Uterus (tissue), 4 donors: ENCODE data around the gene SLC5A12. TPM values are rescaled to one million over a fixed set of nuclear protein-coding genes. Genes with fewer than 3 reads are reported as not detected.

Experiments used
- DNase-seq, 2 donors: peaks; one replicate each; pipeline ENCODE4 v3.0.0-alpha.2; 2019 to 2020
- H3K27ac ChIP-seq, 2 donors: fragments of 200-600 bp; sonication (generic); 1 replicate in 1 of 2; 2 replicates in 1 of 2; pipeline ENCODE4 v1.5.1; 2016 to 2018
- H3K27me3 ChIP-seq, 2 donors: fragments of 200-600 bp; sonication (generic); one replicate each; pipeline ENCODE4 v1.5.1; 2018 to 2019; ENCODE audit warnings: control low read depth in 1 of 2
- H3K36me3 ChIP-seq, 2 donors: fragments of 200-600 bp; sonication (generic); one replicate each; pipeline ENCODE4 v1.5.1; 2019; ENCODE audit warnings: control low read depth in 1 of 2
- H3K4me1 ChIP-seq, 2 donors: fragments of 200-600 bp; sonication (generic); one replicate each; pipeline ENCODE4 v1.5.1; 2018 to 2019; ENCODE audit warnings: control low read depth in 1 of 2
- H3K4me3 ChIP-seq, 2 donors: fragments of 200-600 bp; sonication (generic); 1 replicate in 1 of 2; 2 replicates in 1 of 2; pipeline ENCODE4 v1.5.1; 2018 to 2019; ENCODE audit warnings: mild to moderate bottlenecking in 1 of 2
- H3K9me3 ChIP-seq, 2 donors: fragments of 200-600 bp; sonication (generic); one replicate each; pipeline ENCODE4 v1.5.1; 2019; ENCODE audit warnings: control low read depth in 1 of 2
- CTCF ChIP-seq, 4 experiments: fragments of 200-600 bp in 2 of 4; fragments of 450-650 bp in 2 of 4; sonication (generic) in 2 of 4; IDR thresholded peaks; one replicate each; pipeline ENCODE4 v1.5.1; 2016 to 2019; ENCODE audit warnings: antibody characterized with exemption in 4 of 4, mild to moderate bottlenecking in 2 of 4, moderate library complexity in 1 of 4
- POLR2A ChIP-seq, 2 donors: fragments of 450-650 bp; IDR thresholded peaks; one replicate each; pipeline ENCODE4 v1.6.1; 2016; ENCODE audit warnings: antibody characterized with exemption in 2 of 2, mild to moderate bottlenecking in 1 of 2, moderate library complexity in 1 of 2
- intact Hi-C: fragments of 100-400 bp; cut with DNase I; formaldehyde crosslinking; loops from one replicate; pipeline ENCODE4 v1.15.1; 2023; ENCODE audit warnings: low total_unique reads
- total RNA-seq, 4 donors: library from RNA; depleted of rRNA in 3 of 4; stranded (reverse); fragments of >200 nt in 3 of 4; gene quantifications; one replicate each; pipeline versions ENCODE4 v1.1.0 to v1.2.4, GENCODE V29; 2014 to 2023
- donor health status: DM: yes; HTN: yes; CAD: no.

Gene SLC5A12
- total RNA-seq, 4 donors from 2014 or later = 0.14 TPM; not detected in 3

GRCh38 chr11:26621132-26621531 is 100.7 kb downstream of the SLC5A12 start:
- no peaks in the 10 kb centered on the region for H3K9me3 ChIP-seq
- no peak overlapping the region for H3K27ac ChIP-seq

GRCh38 chr11:26620282-26621045 is 101.4 kb downstream of the SLC5A12 start:
- TF ChIP-seq POLR2A (IDR thresholded peaks at IDR 0.05) (no peak), CTCF (IDR thresholded peaks at IDR 0.05) (no peak)
- Histone ChIP-seq H3K9me3 (no peaks in the 10 kb centered on the region), H3K36me3 (no peaks in the 10 kb centered on the region), H3K27me3 (no peaks in the 10 kb centered on the region), H3K4me1 (no peaks in the 10 kb centered on the region), H3K4me3 (no peak overlapping the region), H3K27ac (no peak overlapping the region)
- no peak for DNase-seq
- intact Hi-C loops = no loop called here

More at GRCh38 chr11:26621132-26621531, 100.7 kb downstream of the SLC5A12 start:
- intact Hi-C loops = no loop called here
- H3K4me3 ChIP-seq = no peak overlapping the region
- H3K36me3 ChIP-seq = no peaks in the 10 kb centered on the region
- TF ChIP-seq POLR2A (IDR thresholded peaks at IDR 0.05) = no peak
- no peak for TF ChIP-seq CTCF (IDR thresholded peaks at IDR 0.05)
- H3K4me1 ChIP-seq = no peaks in the 10 kb centered on the region
- DNase-seq = no peak
- no peaks in the 10 kb centered on the region for H3K27me3 ChIP-seq

- no peaks in the 10 kb centered on the region for H3K27me3 ChIP-seq
- DNase-seq = no peak
- no peaks in the 10 kb centered on the region for H3K36me3 ChIP-seq
- H3K4me3 ChIP-seq = no peak overlapping the region
- no peaks in the 10 kb centered on the region for H3K9me3 ChIP-seq
- H3K27ac ChIP-seq = no peak overlapping the region
- no peak for TF ChIP-seq CTCF (IDR thresholded peaks at IDR 0.05)
- no peak for TF ChIP-seq POLR2A (IDR thresholded peaks at IDR 0.05)
- intact Hi-C loops = no loop called here
- no peaks in the 10 kb centered on the region for H3K4me1 ChIP-seq
Observed at GRCh38 chr11:26618441-26618840, 103.4 kb downstream of the SLC5A12 start.

Other genes starting within 250 kb of the SLC5A12 start
- under 1 TPM in 1 of 4 donors, not detected in 3; 0.28 TPM for gene MUC15, start 149.8 kb downstream of the SLC5A12 start, total RNA-seq